NCI-H2227 (cell line): ENCODE data around the gene SMARCA2.

Experiments used
- DNase-seq: peaks from one replicate; lab custom pipeline; 2025; ENCODE audit not compliant: unreplicated experiment; lab: John Stamatoyannopoulos, UW

The SMARCA2 gene

GRCh38 chr9:2199999-2200796 lies 185.1 kb downstream of the SMARCA2 start:
- no peak for DNase-seq

GRCh38 chr9:2208465-2208864 lies 193.3 kb downstream of the SMARCA2 start:
- DNase-seq = no peak

- no peak for DNase-seq
Measured at GRCh38 chr9:2208991-2209390, 193.8 kb downstream of the SMARCA2 start.

- no peak for DNase-seq
Measured at GRCh38 chr9:2209400-2209799, 194.3 kb downstream of the SMARCA2 start.

GRCh38 chr9:2210201-2210600 lies 195.1 kb downstream of the SMARCA2 start:
- no peak for DNase-seq

GRCh38 chr9:2213830-2214468 lies 198.8 kb downstream of the SMARCA2 start:
- DNase-seq = no peak

- DNase-seq = peak; percentile 14
Measured at GRCh38 chr9:2214707-2215106, 199.6 kb downstream of the SMARCA2 start.

GRCh38 chr9:2215921-2216441 lies 200.8 kb downstream of the SMARCA2 start:
- DNase-seq = peak; percentile 35

- no peak for DNase-seq
Measured at GRCh38 chr9:2216591-2216990, 201.4 kb downstream of the SMARCA2 start.

- no peak for DNase-seq
Measured at GRCh38 chr9:2217540-2217939, 202.4 kb downstream of the SMARCA2 start.

- DNase-seq = no peak
Measured at GRCh38 chr9:2220036-2220435, 204.9 kb downstream of the SMARCA2 start.

GRCh38 chr9:2227144-2227867 lies 212.2 kb downstream of the SMARCA2 start:
- no peak for DNase-seq

GRCh38 chr9:2228132-2228531 lies 213.0 kb downstream of the SMARCA2 start:
- no peak for DNase-seq

- DNase-seq = no peak
Measured at GRCh38 chr9:2228641-2229040, 213.5 kb downstream of the SMARCA2 start.

GRCh38 chr9:2229109-2229721 lies 214.1 kb downstream of the SMARCA2 start:
- no peak for DNase-seq

- DNase-seq = no peak
Measured at GRCh38 chr9:2230362-2230761, 215.2 kb downstream of the SMARCA2 start.

GRCh38 chr9:2231101-2231500 lies 216.0 kb downstream of the SMARCA2 start:
- no peak for DNase-seq

GRCh38 chr9:2231829-2232228 lies 216.7 kb downstream of the SMARCA2 start:
- no peak for DNase-seq

GRCh38 chr9:2233274-2233673 lies 218.1 kb downstream of the SMARCA2 start:
- DNase-seq = no peak

- DNase-seq = peak; percentile 36
Measured at GRCh38 chr9:2234371-2234893, 219.3 kb downstream of the SMARCA2 start.

- DNase-seq = no peak
Measured at GRCh38 chr9:2235623-2236022, 220.5 kb downstream of the SMARCA2 start.
